HepG2 (cell line): ENCODE data around the gene EML2. TPM values are rescaled to one million over a fixed set of nuclear protein-coding genes. Genes with fewer than 3 reads are reported as not detected.
A peak's percentile ranks its signal among the peaks of the same experiment; 100 is the strongest.

Source experiments
- ATAC-seq: fragments of 200-7000 bp; cut with Tn5 transposase; 3 replicates; pipeline ENCODE4 v1.9.1; 2020; ENCODE audit warnings: mild to moderate bottlenecking, moderate library complexity
- BruUV-seq: library from RNA; stranded (reverse); fragments of 400-500 nt; replicated peaks from 2 replicates; lab custom pipeline; 2021; lab: Mats Ljungman, UMichigan
- CTCF ChIA-PET: fragments of 300-600 bp; formaldehyde crosslinking; extraction: SDS; loops from one replicate; lab custom pipeline; 2021; ENCODE audit warnings: low total read pairs, inconsistent platforms, low intra/inter-chr PET ratio; lab: Yijun Ruan, JAX
- POLR2A ChIA-PET: fragments of 350-600 bp; sonication (Branson Sonifier 250); formaldehyde crosslinking; loops from one replicate; lab custom pipeline; 2020; ENCODE audit warnings: antibody characterized with exemption, inconsistent platforms; lab: Yijun Ruan, JAX
- DNase-seq: peaks from one replicate; pipeline ENCODE4 v3.0.0-alpha.2; 2015; ENCODE audit warnings: low spot score
- FAIRE-seq: peaks from 3 replicates; lab custom pipeline; 2011; peaks lifted over from hg19 to GRCh38; lab: Jason Lieb, UNC
- H2AFZ ChIP-seq: one replicate; pipeline ENCODE4 v1.6.1; 2011; ENCODE audit warnings: low read length, inconsistent platforms
- H3K27ac ChIP-seq: fragments of 300-600 bp; 3 replicates; pipeline ENCODE4 v1.8.0; 2011; ENCODE audit warnings: mixed run types, mild to moderate bottlenecking, mixed read lengths, low read length, inconsistent platforms; ENCODE audit not compliant: insufficient read depth; ENCODE audit errors: extremely low read length
- H3K27me3 ChIP-seq, 2 experiments: fragments of 200-600 bp in 1 of 2; 2 replicates in 1 of 2; 3 replicates in 1 of 2; pipeline versions ENCODE4 v1.6.0 to v1.8.0; 2011; ENCODE audit warnings: low read length in 2 of 2, mild to moderate bottlenecking in 2 of 2, moderate library complexity in 2 of 2, inconsistent platforms in 1 of 2; ENCODE audit not compliant: insufficient read depth in 2 of 2, control insufficient read depth in 1 of 2
- H3K36me3 ChIP-seq, 2 experiments: fragments of 200-600 bp in 1 of 2; replicated peaks in 1 of 2; 2 replicates in 1 of 2; 3 replicates in 1 of 2; pipeline versions ENCODE4 v1.5.1 to v1.8.0; 2011; ENCODE audit warnings: low read length in 2 of 2, inconsistent platforms in 1 of 2; ENCODE audit not compliant: insufficient read depth in 2 of 2, control insufficient read depth in 1 of 2
- H3K4me1 ChIP-seq: 2 replicates; pipeline ENCODE4 v1.5.1; 2012; ENCODE audit warnings: low read length, inconsistent platforms; ENCODE audit not compliant: insufficient read depth
- H3K4me2 ChIP-seq: 2 replicates; pipeline ENCODE4 v1.6.0; 2011; ENCODE audit warnings: low read depth, low read length, inconsistent platforms
- H3K4me3 ChIP-seq, 3 experiments: fragments of 200-600 bp in 1 of 3; sonication (generic), shearing (Covaris generic) in 1 of 3; replicated peaks in 1 of 3; 2 replicates each; pipeline ENCODE4 v1.5.1; 2011 to 2016; ENCODE audit warnings: low read length in 3 of 3, inconsistent platforms in 2 of 3, low read depth in 2 of 3, mild to moderate bottlenecking in 2 of 3, control low read depth in 1 of 3, mixed read lengths in 1 of 3; ENCODE audit not compliant: insufficient read depth in 1 of 3
- H3K79me2 ChIP-seq: one replicate; pipeline ENCODE4 v1.6.1; 2011; ENCODE audit warnings: low read length, inconsistent platforms; ENCODE audit not compliant: insufficient read depth
- H3K9ac ChIP-seq: 2 replicates; pipeline ENCODE4 v1.6.0; 2011; ENCODE audit warnings: mild to moderate bottlenecking, low read depth, low read length, inconsistent platforms; ENCODE audit not compliant: insufficient read depth
- H3K9me3 ChIP-seq: 2 replicates; pipeline ENCODE4 v1.5.1; 2012; ENCODE audit warnings: mild to moderate bottlenecking, low read length
- H4K20me1 ChIP-seq: 2 replicates; pipeline ENCODE4 v1.6.0; 2011; ENCODE audit warnings: inconsistent platforms, mild to moderate bottlenecking, low read length, moderate library complexity; ENCODE audit not compliant: insufficient read depth
- CREB1 ChIP-seq, 2 experiments: fragments of 450-650 bp in 1 of 2; IDR thresholded peaks; 2 replicates each; pipeline ENCODE4 v1.6.1; 2016 to 2017; ENCODE audit warnings: control low read depth in 1 of 2, mild to moderate bottlenecking in 1 of 2, missing compliant biosample characterization in 1 of 2, missing genetic modification characterization in 1 of 2
- EED ChIP-seq: sonication (generic); formaldehyde crosslinking; IDR thresholded peaks from 2 replicates; pipeline ENCODE4 v1.5.0; 2020; ENCODE audit warnings: mild to moderate bottlenecking, missing genetic modification reagents
- HES4 ChIP-seq: sonication (generic); formaldehyde crosslinking; IDR thresholded peaks from 2 replicates; pipeline ENCODE4 v1.9.0; 2021; ENCODE audit warnings: mild to moderate bottlenecking, missing genetic modification reagents, borderline replicate concordance
- SOX13 ChIP-seq, 3 experiments: fragments of 450-650 bp in 1 of 3; sonication (generic) in 1 of 3; formaldehyde crosslinking in 1 of 3; IDR thresholded peaks in 2 of 3; conservative IDR thresholded peaks in 1 of 3; 2 replicates each; pipeline versions ENCODE4 v1.5.0 to v1.6.1; 2016 to 2020; ENCODE audit warnings: antibody characterized with exemption in 1 of 3, mild to moderate bottlenecking in 1 of 3, missing compliant biosample characterization in 1 of 3, missing genetic modification reagents in 1 of 3, moderate library complexity in 1 of 3
- ZNF431 ChIP-seq: sonication (generic); formaldehyde crosslinking; IDR thresholded peaks from 2 replicates; pipeline ENCODE4 v1.9.0; 2022; ENCODE audit warnings: missing genetic modification reagents, low read depth, mild to moderate bottlenecking, borderline replicate concordance
- ZNF432 ChIP-seq: sonication (generic); formaldehyde crosslinking; IDR thresholded peaks from 2 replicates; pipeline ENCODE4 v1.5.0; 2020; ENCODE audit warnings: missing genetic modification reagents, mild to moderate bottlenecking, borderline replicate concordance
- ZNF646 ChIP-seq: sonication (generic); formaldehyde crosslinking; IDR thresholded peaks from 2 replicates; pipeline ENCODE4 v1.9.0; 2021; ENCODE audit warnings: mild to moderate bottlenecking, missing genetic modification reagents
- WGBS: methylation state at CpG from one replicate; pipeline ENCODE4 v1.1.6; 2017; ENCODE audit warnings: low lambda C conversion rate; 5-methylcytosine and 5-hydroxymethylcytosine counted together
- in situ Hi-C: cut with HindIII; loops from 2 replicates; pipeline ENCODE4 v1.10.0; 2017; ENCODE audit warnings: low pct_unique_long_range_greater_than_20kb; ENCODE audit not compliant: extremely low pct_ligation_motif_present
- intact Hi-C: fragments of 100-400 bp; cut with micrococcal nuclease; formaldehyde crosslinking; loops from one replicate; pipeline ENCODE4 v1.10.0; 2022; ENCODE audit not compliant: unreplicated experiment
- polyA plus RNA-seq, 8 experiments: library from polyadenylated mRNA; depleted of rRNA in 3 of 8; stranded (reverse) in 7 of 8; unstranded in 1 of 8; fragments of >200 nt; fragmentation: Illumina TruSeq in 4 of 8; extraction: Trizol in 4 of 8; gene quantifications; 2 replicates each; pipeline versions ENCODE4 v1.2.1 to v1.2.3, GENCODE V29; 2011 to 2016; ENCODE audit warnings: low read depth in 4 of 8, missing spikeins in 1 of 8, mixed read lengths in 1 of 8; ENCODE audit not compliant: insufficient read depth in 1 of 8
- total RNA-seq, 5 experiments: library from RNA; depleted of rRNA; stranded (reverse); fragments of >200 nt; fragmentation: Illumina TruSeq; extraction: Trizol; gene quantifications; 2 replicates each; pipeline ENCODE4 v1.2.3, GENCODE V29; 2016; ENCODE audit warnings: low read depth in 1 of 5

EML2 gene
- total and polyA plus RNA-seq, 2 of the 13 experiments (the other 11 are each of a cell fraction or from before 2014, with no cell fraction given) = 7.3 to 12.9 TPM

- FAIRE-seq = no peak
- TF ChIP-seq SOX13 (IDR thresholded peaks at IDR 0.05) (no peak), SOX13 (CRISPR knock-in tag; conservative IDR thresholded peaks at IDR 0.05 in 1 of 2, IDR thresholded peaks at IDR 0.05 in 1 of 2) (no peak), CREB1 (IDR thresholded peaks at IDR 0.05) (peak; percentile 85), CREB1 (CRISPR knock-in tag; IDR thresholded peaks at IDR 0.05) (no peak), ZNF432 (no peak), ZNF431 (CRISPR knock-in tag) (no peak), EED (CRISPR knock-in tag) (no peak), HES4 (CRISPR knock-in tag) (no peak), ZNF646 (CRISPR knock-in tag) (0 out of 2 replicates have a peak, but pooled peaks have one; percentile 36)
- POLR2A ChIA-PET = no interaction called here
These were observed 25.4 kb upstream of the EML2 start for GRCh38 chr19:45664575-45664974.

More at GRCh38 chr19:45664575-45664974, 25.4 kb upstream of the EML2 start:
- WGBS = 12% methylated on average over 7 of the region's 7 CpGs
- Histone ChIP-seq H3K9ac (no peak overlapping the region), H3K79me2 (no peaks in the 10 kb centered on the region), H3K9me3 (no peaks in the 10 kb centered on the region), H3K4me1 (peaks cover 33% of the 10 kb centered on the region), H3K4me2 (no peak overlapping the region), H3K4me3 (no peak overlapping the region), H3K27me3 (peaks cover 0 to 11% of the 10 kb centered on the region in 2 experiments; a peak in 2 of 5 replicates), H2AFZ (no peak overlapping the region), H4K20me1 (no peaks in the 10 kb centered on the region), H3K27ac (no peak overlapping the region), H3K36me3 (no peaks in the 10 kb centered on the region)
- intact Hi-C loops = no loop called here
- in situ Hi-C loops = no loop called here
- no TSS peak for BruUV-seq
- CTCF ChIA-PET = no interaction called here
- DNase-seq = no peak
- ATAC-seq = no peak
